HCT116 (cell line): ENCODE results near the gene KIFC1. TPM values are rescaled to one million over a fixed set of nuclear protein-coding genes. Genes with fewer than 3 reads are reported as not detected.

ENCODE experiments used
- microRNA-seq: library from miRNA; unstranded; fragments of <30 nt; microRNA quantifications from one replicate; pipeline ENCODE4, GENCODE V29; 2016; ENCODE audit warnings: borderline number of aligned reads
- total RNA-seq: library from RNA; stranded (reverse); gene quantifications from one replicate; pipeline ENCODE4 v1.2.1, GENCODE V29; 2021; ENCODE audit not compliant: unreplicated experiment

The KIFC1 gene
- total RNA-seq, 1 experiment from 2014 or later, result 84.7 TPM

Small RNA genes lying within 50 kb of the gene (microRNA-seq; reads per million reads assigned to microRNA genes)
- not detected for gene MIR5004

Other genes with a start within 250 kb of the KIFC1 start
- 7.6 TPM for gene COL11A2, start 199.4 kb upstream of the KIFC1 start, total RNA-seq
- 49.9 TPM for gene RXRB, start 191.2 kb upstream of the KIFC1 start, total RNA-seq
- 130 TPM for gene SLC39A7, start 191.0 kb upstream of the KIFC1 start, total RNA-seq
- gene HSD17B8, start 187.2 kb upstream of the KIFC1 start, total RNA-seq, result 22.0 TPM
- gene RING1, start 183.3 kb upstream of the KIFC1 start, total RNA-seq, result 45.9 TPM
- gene VPS52, start 119.9 kb upstream of the KIFC1 start, total RNA-seq, result 58.2 TPM
- gene RPS18, start 119.7 kb upstream of the KIFC1 start, total RNA-seq, result 4,062 TPM
- 1.9 TPM for gene B3GALT4, start 114.7 kb upstream of the KIFC1 start, total RNA-seq
- 90.6 TPM for gene WDR46, start 102.6 kb upstream of the KIFC1 start, total RNA-seq
- 90.5 TPM for gene PFDN6, start 102.2 kb upstream of the KIFC1 start, total RNA-seq
- 53.4 TPM for gene RGL2, start 92.9 kb upstream of the KIFC1 start, total RNA-seq
- gene TAPBP, start 77.7 kb upstream of the KIFC1 start, total RNA-seq, result 80.1 TPM
- 11.7 TPM for gene ZBTB22, start 74.1 kb upstream of the KIFC1 start, total RNA-seq
- 64.9 TPM for gene DAXX, start 68.9 kb upstream of the KIFC1 start, total RNA-seq
- 40.2 TPM for gene PHF1, start 19.2 kb downstream of the KIFC1 start, total RNA-seq
- 186 TPM for gene CUTA, start 26.3 kb downstream of the KIFC1 start, total RNA-seq
- gene SYNGAP1, start 28.2 kb downstream of the KIFC1 start, total RNA-seq, result 11.5 TPM
- 14.2 TPM for gene ZBTB9, start 62.8 kb downstream of the KIFC1 start, total RNA-seq
- gene BAK1, start 188.5 kb downstream of the KIFC1 start, total RNA-seq, result 18.9 TPM
- gene ITPR3, start 229.5 kb downstream of the KIFC1 start, total RNA-seq, result 103 TPM